Stomach (tissue), 9 donors: ENCODE results near the gene CUL1. TPM values are rescaled to one million over a fixed set of nuclear protein-coding genes. Genes with fewer than 3 reads are reported as not detected.
"Not testable (repeated sequence)": the region's sequence is repeated elsewhere in the genome, so short reads cannot be mapped to it uniquely, and the experiment has no call there.

Source experiments
- DNase-seq, 2 donors: peaks; one replicate each; pipeline versions ENCODE4 v3.0.0 to v3.0.0-alpha.2; 2013 to 2019
- H3K27ac ChIP-seq, 5 donors: fragments of 200-600 bp in 4 of 5; sonication (generic) in 4 of 5; one replicate each; pipeline ENCODE4 v1.5.1; 2013 to 2019; ENCODE audit warnings: mild to moderate bottlenecking in 1 of 5, moderate library complexity in 1 of 5
- H3K27me3 ChIP-seq, 3 donors: fragments of 200-600 bp; sonication (generic); one replicate each; pipeline ENCODE4 v1.5.1; 2017 to 2019; ENCODE audit warnings: mixed run types in 1 of 3
- H3K36me3 ChIP-seq, 4 donors: fragments of 200-600 bp; sonication (generic); 1 replicate in 3 of 4; 2 replicates in 1 of 4; pipeline ENCODE4 v1.5.1; 2016 to 2019
- H3K4me1 ChIP-seq, 4 donors: fragments of 200-600 bp; sonication (generic); one replicate each; pipeline ENCODE4 v1.5.1; 2016 to 2019
- H3K4me3 ChIP-seq, 4 donors: fragments of 200-600 bp; sonication (generic) in 3 of 4; one replicate each; pipeline ENCODE4 v1.5.1; 2016 to 2019; ENCODE audit warnings: mild to moderate bottlenecking in 1 of 4
- H3K9me3 ChIP-seq, 4 donors: fragments of 200-600 bp; sonication (generic); one replicate each; pipeline ENCODE4 v1.5.1; 2016 to 2019
- EP300 ChIP-seq: sonication (generic); formaldehyde crosslinking; IDR thresholded peaks from one replicate; pipeline ENCODE4 v1.6.1; 2017; ENCODE audit warnings: antibody characterized with exemption
- POLR2A ChIP-seq, 4 donors: fragments of 450-650 bp; IDR thresholded peaks; one replicate each; pipeline ENCODE4 v1.6.1; 2016; ENCODE audit warnings: antibody characterized with exemption in 4 of 4, control low read depth in 2 of 4, mild to moderate bottlenecking in 1 of 4, moderate library complexity in 1 of 4
- POLR2AphosphoS5 ChIP-seq, 3 donors: sonication (generic); formaldehyde crosslinking; IDR thresholded peaks; one replicate each; pipeline ENCODE4 v1.6.1; 2016; ENCODE audit warnings: antibody characterized with exemption in 3 of 3
- WGBS, 5 donors: extraction: QIAGEN DNeasy Blood & Tissue Kit in 3 of 5; methylation state at CpG; one replicate each; pipeline versions ENCODE4 v1.1.5 to v1.1.7; 2013 to 2018; 5-methylcytosine and 5-hydroxymethylcytosine counted together
- intact Hi-C: fragments of 100-400 bp; cut with DNase I; formaldehyde crosslinking; loops from one replicate; pipeline ENCODE4 v1.15.1; 2023; ENCODE audit warnings: low total_unique reads
- polyA plus RNA-seq, 3 donors: library from polyadenylated mRNA; stranded (reverse); fragments of 200-250 nt; gene quantifications; one replicate each; pipeline ENCODE4 v1.2.3, GENCODE V29; 2013
- total RNA-seq, 5 donors: library from RNA; depleted of rRNA; stranded (reverse); fragments of >200 nt; gene quantifications; one replicate each; pipeline versions ENCODE4 v1.1.0 to v1.2.3, GENCODE V29; 2014 to 2016
- TF ChIP-seq, protein P1 (sequence below), 7 experiments: fragments of 450-650 bp in 4 of 7; fragments of 200-600 bp in 3 of 7; sonication (generic) in 3 of 7; IDR thresholded peaks; one replicate each; pipeline ENCODE4 v1.5.1; 2016 to 2019; ENCODE audit warnings: antibody characterized with exemption in 7 of 7, control low read depth in 2 of 7, mild to moderate bottlenecking in 1 of 7
- donor health status: healthy with polysubstance abuse.
- donor health status: Bipolar disorder and iron deficiency.
- donor health status: healthy.

Gene CUL1
- total and polyA plus RNA-seq, 8 donors, result 22.5 to 56.4 (median 29.2) TPM

DNA sequence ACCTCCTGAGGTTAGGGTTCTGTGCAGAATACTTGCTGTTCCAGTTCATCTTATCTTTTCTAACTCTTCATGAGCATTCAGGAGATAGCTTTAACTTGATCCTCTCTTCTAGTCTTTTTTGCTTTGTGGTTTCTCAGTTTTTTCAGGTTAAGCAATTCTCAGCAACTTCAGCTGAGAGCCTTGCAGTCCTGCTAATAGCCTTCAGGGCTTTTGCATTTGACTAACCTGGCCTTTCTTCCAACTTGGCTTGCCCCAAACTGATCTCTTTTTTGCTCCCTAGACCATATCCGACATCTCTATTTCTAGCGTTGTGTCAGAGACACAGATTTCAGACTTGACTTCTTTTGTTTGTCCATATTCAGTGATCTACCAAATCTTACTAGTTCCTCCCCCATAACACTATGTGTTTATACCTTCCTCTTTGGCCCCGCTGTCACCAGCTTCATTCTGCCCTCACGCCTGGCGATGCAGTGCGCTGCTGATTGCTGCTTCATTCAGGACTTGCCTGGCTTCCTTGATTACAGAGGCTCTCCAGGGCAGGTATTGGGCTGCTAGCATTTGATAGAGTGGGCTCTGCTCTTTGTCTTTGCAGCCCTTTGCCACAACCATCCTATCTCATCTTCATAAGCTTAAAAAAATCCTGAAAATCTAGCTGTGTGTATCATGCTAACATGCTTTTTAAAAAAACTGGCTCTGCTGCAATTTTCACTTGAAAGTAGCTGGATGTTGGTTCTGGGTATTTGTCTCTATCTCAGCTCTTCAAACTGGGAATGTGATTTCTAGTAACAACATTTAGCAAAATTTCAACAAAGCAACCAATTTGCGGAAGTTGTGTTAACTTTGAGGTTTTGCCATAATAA lies 9.6 kb downstream of the CUL1 start:
- intact Hi-C loops, result no loop called here
- H3K9me3 ChIP-seq, result no peaks in the 10 kb centered on the region
- no peak overlapping the region for H3K4me3 ChIP-seq
- peaks cover 23 to 93% (median 60%) of the 10 kb centered on the region in 4 donors for H3K4me1 ChIP-seq
- TF ChIP-seq, protein P1, sequence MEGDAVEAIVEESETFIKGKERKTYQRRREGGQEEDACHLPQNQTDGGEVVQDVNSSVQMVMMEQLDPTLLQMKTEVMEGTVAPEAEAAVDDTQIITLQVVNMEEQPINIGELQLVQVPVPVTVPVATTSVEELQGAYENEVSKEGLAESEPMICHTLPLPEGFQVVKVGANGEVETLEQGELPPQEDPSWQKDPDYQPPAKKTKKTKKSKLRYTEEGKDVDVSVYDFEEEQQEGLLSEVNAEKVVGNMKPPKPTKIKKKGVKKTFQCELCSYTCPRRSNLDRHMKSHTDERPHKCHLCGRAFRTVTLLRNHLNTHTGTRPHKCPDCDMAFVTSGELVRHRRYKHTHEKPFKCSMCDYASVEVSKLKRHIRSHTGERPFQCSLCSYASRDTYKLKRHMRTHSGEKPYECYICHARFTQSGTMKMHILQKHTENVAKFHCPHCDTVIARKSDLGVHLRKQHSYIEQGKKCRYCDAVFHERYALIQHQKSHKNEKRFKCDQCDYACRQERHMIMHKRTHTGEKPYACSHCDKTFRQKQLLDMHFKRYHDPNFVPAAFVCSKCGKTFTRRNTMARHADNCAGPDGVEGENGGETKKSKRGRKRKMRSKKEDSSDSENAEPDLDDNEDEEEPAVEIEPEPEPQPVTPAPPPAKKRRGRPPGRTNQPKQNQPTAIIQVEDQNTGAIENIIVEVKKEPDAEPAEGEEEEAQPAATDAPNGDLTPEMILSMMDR (IDR thresholded peaks at IDR 0.05), result no peak
- no peak for TF ChIP-seq POLR2AphosphoS5 (IDR thresholded peaks at IDR 0.05)
- TF ChIP-seq POLR2A (IDR thresholded peaks at IDR 0.05), result no peak
- H3K27ac ChIP-seq, result no peak overlapping the region
- no peaks in the 10 kb centered on the region for H3K27me3 ChIP-seq
- H3K36me3 ChIP-seq, result no peaks in the 10 kb centered on the region
- DNase-seq, result peak in 1 of 2 donors; percentile 27
- 54 to 77% (median 70%) methylated on average over 7 of the region's 7 CpGs for WGBS, 5 donors

DNA sequence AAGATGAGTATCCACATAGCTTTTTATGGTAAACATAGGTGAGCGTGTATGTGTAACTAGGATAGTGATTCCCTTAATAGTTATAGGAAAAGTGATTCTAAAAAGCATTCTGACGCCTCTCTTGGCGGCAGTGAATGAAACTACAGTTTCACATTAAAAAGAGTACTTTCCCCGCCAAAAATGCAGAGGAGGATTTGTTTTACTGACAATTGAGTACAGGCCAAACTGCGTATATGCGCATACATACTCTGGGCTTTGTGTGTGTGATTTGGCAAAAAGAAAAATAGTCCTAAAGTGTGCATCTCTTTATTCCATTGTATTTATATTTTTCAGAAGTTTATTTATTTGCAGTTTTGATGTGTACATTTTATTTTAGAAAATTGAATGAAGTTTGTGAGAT lies 10.3 kb downstream of the CUL1 start:
- intact Hi-C loops, result no loop called here
- H3K36me3 ChIP-seq, result no peaks in the 10 kb centered on the region
- H3K27ac ChIP-seq, result no peak overlapping the region
- peaks cover 23 to 93% (median 57%) of the 10 kb centered on the region in 4 donors for H3K4me1 ChIP-seq
- H3K4me3 ChIP-seq, result no peak overlapping the region
- TF ChIP-seq POLR2A (IDR thresholded peaks at IDR 0.05), result no peak
- TF ChIP-seq POLR2AphosphoS5 (IDR thresholded peaks at IDR 0.05), result no peak
- TF ChIP-seq, protein P1 (IDR thresholded peaks at IDR 0.05), result no peak
- TF ChIP-seq EP300, result no peak
- H3K9me3 ChIP-seq, result no peaks in the 10 kb centered on the region
- no peaks in the 10 kb centered on the region for H3K27me3 ChIP-seq
- peak in 1 of 2 donors; percentile 56 for DNase-seq
- 76 to 88% (median 83%) methylated on average over 6 of the region's 6 CpGs for WGBS, 5 donors

DNA sequence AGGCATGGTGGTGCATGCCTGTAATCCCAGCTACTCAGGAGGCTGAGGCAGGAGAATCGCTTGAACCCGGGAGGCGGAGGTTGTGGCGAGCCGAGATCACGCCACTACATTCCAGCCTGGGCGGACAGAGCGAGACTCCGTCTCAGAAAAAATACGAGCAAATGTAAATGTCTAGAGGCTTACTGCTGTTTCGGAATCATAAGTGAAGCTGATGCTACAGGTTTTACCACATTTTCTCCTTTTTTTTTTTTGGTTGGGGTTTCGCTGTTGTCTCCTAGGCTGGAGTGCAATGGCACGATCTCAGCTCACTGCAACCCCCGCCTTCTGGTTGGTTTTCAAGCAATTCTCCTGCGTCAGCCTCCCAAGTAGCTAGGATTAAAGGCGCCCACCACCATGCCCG lies 11.7 kb downstream of the CUL1 start:
- WGBS, 5 donors, result 92 to 98% (median 97%) methylated on average over 17 of the region's 17 CpGs
- H3K9me3 ChIP-seq, DNase-seq, H3K36me3 ChIP-seq, H3K27ac ChIP-seq, H3K27me3 ChIP-seq, H3K4me3 ChIP-seq, intact Hi-C loops: not testable (repeated sequence)
- peaks cover 19 to 93% (median 55%) of the 10 kb centered on the region in 4 donors for H3K4me1 ChIP-seq

DNA sequence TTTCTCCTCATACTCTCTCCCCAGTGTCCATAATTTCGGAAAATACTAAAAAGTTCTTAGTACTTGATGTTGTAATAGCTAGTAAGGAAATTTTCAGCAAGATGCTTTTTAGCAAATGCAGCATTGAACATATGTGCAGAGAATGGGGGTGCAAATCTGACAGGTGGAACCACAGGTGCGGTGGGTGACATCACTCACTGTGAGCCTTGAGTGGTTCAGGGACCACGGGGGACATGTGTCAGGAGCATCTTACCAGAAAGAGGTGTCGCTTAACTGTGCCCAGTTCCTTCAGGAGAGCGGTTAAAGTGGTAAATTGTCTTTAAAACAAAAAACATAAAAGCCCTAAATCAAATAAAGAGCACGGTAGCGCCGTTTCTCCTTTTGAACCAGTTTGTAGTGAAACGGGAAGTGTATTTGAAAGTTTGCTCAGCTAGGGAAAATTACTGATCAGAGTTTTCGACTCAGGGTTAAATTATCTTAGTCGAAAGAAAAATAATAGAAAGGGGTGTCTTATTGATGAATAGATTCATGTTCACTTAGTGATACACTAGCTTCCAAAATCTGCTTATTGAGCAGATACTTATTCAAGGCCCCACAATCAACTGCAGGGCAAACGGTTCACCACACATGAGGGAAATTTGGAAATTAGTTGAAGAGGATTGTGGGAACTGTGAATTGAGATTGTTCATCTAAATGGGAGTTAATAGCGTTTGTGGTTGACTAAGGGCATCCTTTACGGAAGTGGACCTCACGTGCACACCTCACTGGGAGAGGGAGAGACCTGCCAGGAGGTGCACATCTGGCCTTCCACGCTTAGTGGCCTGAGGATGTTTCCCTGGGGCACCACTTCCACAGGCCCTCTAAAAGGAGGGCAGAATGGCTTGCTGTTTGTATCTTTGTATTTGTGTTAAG lies 12.7 kb downstream of the CUL1 start:
- H3K36me3 ChIP-seq, result no peaks in the 10 kb centered on the region
- H3K27ac ChIP-seq, result no peak overlapping the region
- intact Hi-C loops, result no loop called here
- H3K9me3 ChIP-seq, result no peaks in the 10 kb centered on the region
- H3K27me3 ChIP-seq, result no peaks in the 10 kb centered on the region
- peaks cover 11 to 88% (median 49%) of the 10 kb centered on the region in 4 donors for H3K4me1 ChIP-seq
- H3K4me3 ChIP-seq, result no peak overlapping the region
- no peak for DNase-seq
- 80 to 84% (median 81%) methylated on average over 16 of the region's 16 CpGs for WGBS, 5 donors
- TF ChIP-seq POLR2A (IDR thresholded peaks at IDR 0.05) (no peak), POLR2AphosphoS5 (IDR thresholded peaks at IDR 0.05) (no peak), EP300 (no peak)
- TF ChIP-seq, protein P1 (IDR thresholded peaks at IDR 0.05), result no peak
